KOPT-K1 (cell line): ENCODE measurements around the gene CEP120.
"Not testable (repeated sequence)": the region's sequence is repeated elsewhere in the genome, so short reads cannot be mapped to it uniquely, and the experiment has no call there.

ENCODE experiments used
- H3K27ac ChIP-seq: fragments of 200-600 bp; sonication (generic); 2 replicates; pipeline ENCODE4 v1.5.1; 2016; ENCODE audit warnings: antibody characterized with exemption, mild to moderate bottlenecking, low read depth, low read length; ENCODE audit not compliant: poor library complexity, severe bottlenecking
- H3K36me3 ChIP-seq: fragments of 200-600 bp; sonication (generic); 2 replicates; pipeline ENCODE4 v1.5.1; 2017; ENCODE audit warnings: antibody characterized with exemption, mild to moderate bottlenecking, low read length, moderate library complexity; ENCODE audit not compliant: insufficient read depth
- H3K9me3 ChIP-seq: fragments of 200-600 bp; sonication (generic); 2 replicates; pipeline ENCODE4 v1.5.1; 2017; ENCODE audit warnings: antibody characterized with exemption, low read length, mild to moderate bottlenecking; ENCODE audit not compliant: insufficient read depth, poor library complexity, severe bottlenecking

The CEP120 gene

DNA sequence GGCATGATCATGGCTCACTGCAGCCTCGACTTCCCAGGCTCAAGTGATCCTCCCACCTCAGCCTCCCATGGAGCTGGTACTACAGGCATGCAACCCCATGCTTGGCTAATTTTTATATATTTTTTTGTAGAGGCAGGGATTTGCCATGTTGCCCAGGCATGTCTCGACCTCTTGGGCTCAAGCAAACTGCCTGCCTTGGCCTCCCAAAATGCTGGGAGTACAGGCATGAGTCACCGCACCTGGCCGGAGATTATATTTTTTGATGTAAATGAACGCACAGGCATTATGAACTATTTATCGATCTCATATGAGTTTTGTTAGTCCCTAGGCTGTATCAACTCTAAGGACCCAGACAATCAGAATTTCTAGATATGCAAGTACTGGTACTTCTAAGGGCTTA is 25.5 kb upstream of the CEP120 start:
- H3K9me3 ChIP-seq = no peaks in the 10 kb centered on the region
- no peaks in the 10 kb centered on the region for H3K36me3 ChIP-seq
- no peak overlapping the region for H3K27ac ChIP-seq

DNA sequence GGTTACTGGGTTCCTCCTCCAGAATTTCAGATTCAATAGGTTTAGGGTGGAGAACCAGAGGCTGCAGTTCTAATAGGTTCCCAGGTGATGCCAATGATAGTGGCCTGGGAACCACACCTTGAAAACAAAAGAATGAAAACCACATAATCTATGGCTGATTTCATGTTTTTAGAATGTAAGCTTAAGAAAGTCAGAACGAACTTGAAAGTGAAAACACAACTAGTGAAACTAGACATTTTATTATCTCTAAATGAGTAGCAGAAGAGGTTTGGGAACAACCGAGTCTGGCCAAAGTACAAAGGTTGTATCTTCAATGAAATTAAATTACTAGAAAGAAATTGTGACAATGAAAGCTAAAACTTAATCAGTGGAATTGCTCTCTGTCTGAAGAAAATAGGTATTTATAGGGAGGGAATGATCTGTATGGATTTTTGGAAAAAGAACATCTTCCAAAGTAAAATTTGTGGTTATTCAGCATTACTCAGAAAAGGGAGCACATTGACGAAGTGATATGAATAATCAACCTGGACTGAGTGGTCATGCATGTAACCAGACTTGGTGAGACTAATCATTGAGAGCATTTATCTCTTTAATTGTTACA is 24.9 kb upstream of the CEP120 start:
- Histone ChIP-seq H3K36me3 (no peaks in the 10 kb centered on the region), H3K9me3 (no peaks in the 10 kb centered on the region), H3K27ac (no peak overlapping the region)

DNA sequence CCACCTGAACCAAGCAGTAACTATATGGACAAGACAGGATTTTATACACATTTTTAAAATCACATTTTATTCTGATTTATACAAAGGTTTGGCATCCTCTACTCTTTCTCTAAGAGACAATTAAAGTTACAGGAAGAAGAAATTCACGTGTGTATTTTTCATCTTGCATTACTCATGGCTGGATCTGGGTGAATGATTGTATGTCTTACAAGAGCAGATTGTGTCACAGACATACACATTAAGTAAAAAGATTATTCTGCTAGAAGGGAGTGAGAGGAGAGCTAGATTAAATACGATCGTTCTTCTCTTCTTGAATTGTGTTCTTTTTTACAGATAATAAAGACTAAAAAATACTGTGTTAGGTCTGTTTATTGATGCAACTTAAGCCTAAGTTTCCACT is 20.8 kb upstream of the CEP120 start:
- Histone ChIP-seq H3K36me3 (no peaks in the 10 kb centered on the region), H3K27ac (no peak overlapping the region), H3K9me3 (no peaks in the 10 kb centered on the region)

DNA sequence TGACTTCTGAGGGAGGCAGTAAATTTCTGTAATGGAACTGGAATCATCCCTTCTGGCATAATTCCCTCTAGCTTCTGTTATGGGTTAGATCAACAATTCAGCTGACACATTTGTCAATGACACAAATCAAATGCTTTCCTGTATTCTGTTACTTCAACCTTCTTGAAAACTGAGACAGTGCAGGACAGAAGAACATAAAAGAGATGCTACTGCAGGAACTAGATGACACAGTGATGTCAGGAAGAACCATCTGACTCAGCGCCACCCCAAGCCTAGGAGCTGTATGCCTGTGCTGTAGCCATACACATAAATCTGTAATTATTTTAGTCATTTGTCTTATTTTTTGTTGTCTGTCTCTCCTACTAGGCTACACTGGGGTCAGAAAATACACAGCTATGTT is 18.2 kb upstream of the CEP120 start:
- Histone ChIP-seq H3K27ac (no peak overlapping the region), H3K36me3 (no peaks in the 10 kb centered on the region), H3K9me3 (no peaks in the 10 kb centered on the region)

DNA sequence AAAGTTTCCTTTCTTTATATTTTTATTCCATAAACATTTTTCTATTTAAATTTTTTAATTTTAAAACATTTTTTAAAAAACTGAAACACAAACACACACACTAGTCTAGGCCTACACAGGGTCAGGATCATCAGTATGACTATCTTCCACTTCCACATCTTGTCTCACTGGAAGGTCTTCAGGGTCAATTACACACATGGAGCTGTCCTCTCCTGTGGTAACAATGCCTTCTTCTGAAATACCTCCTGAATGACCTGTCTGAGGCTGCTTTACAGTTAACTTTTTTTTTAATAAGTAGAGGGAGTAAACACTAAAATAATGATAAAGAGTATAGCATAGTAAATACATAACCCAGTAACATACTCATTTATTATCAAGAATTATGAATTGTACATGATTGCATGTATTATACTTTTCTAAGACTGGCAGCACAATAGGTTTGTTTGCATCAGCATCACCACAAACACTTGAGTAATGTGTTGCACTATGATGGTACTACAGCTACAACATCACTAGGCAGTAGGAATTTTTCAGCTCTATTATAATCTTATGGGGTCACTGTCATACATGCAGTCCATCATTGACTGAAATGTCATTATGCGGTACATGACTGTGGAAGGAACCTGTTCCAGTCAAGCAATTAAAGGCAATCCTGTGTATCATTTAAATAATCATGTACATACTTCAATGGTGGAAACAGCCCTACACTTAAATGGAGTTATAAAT is 17.4 kb upstream of the CEP120 start:
- no peak overlapping the region for H3K27ac ChIP-seq
- H3K36me3 ChIP-seq = no peaks in the 10 kb centered on the region
- H3K9me3 ChIP-seq = no peaks in the 10 kb centered on the region

DNA sequence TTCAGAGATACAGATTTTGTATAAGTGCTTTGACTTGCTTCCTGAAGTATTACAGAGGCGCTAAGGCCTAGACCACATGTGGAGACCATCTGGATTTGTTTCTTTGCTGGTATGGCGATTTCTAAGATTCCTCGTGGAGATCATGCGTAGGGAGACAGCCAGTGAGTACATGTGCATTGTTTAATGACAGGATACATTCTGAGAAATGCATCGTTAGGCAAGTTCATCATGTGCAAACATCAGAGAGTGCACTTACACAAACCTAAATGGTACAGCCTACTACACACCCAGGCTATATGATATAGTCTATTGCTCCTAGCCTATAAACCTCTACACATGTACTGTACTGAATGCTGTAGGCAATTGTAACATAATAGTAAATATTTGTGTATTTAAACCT is 16.5 kb upstream of the CEP120 start:
- no peak overlapping the region for H3K27ac ChIP-seq
- H3K9me3 ChIP-seq = no peaks in the 10 kb centered on the region
- H3K36me3 ChIP-seq = no peaks in the 10 kb centered on the region

DNA sequence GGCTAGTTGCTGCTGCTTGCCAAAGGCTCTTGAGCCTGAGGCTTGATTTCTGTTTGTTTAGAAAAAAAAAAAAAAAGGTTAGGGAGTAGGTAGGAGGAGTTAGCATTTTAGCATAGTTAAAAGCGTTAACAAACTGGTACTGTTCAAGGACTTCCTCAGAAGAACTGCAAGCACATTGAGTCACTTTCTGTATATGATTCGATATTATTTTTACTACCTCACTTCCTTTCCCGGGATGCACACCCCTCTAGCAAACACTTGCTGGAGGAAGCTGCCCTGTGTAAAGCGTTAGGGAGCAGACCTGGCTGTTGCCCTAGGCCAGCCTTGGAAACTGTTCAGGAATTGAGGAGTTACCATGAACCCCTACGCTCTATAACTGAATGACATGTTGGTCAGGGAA is 15.7 kb upstream of the CEP120 start:
- H3K27ac ChIP-seq = no peak overlapping the region
- no peaks in the 10 kb centered on the region for H3K9me3 ChIP-seq
- H3K36me3 ChIP-seq = no peaks in the 10 kb centered on the region

DNA sequence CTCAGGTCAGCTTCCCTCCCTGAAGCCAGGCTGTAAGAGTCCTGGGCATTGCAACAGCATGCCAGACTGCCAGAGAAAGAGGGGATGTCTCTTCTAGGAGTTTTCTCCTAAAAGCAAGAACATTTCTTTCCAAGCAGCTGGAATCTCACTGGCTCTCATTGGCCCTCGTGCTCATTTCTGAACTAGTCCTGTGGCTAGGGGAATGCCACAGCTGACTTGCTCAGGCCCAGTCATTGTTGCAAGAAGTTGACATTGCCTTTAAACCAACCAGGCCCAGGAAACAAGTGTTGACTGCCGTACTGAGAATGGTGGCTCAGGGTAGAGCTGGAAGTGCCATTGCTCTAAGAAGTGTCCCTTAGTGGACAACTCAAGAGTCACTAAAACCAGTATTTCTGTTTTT is 15.0 kb upstream of the CEP120 start:
- Histone ChIP-seq H3K27ac (no peak overlapping the region), H3K9me3 (no peaks in the 10 kb centered on the region), H3K36me3 (no peaks in the 10 kb centered on the region)

DNA sequence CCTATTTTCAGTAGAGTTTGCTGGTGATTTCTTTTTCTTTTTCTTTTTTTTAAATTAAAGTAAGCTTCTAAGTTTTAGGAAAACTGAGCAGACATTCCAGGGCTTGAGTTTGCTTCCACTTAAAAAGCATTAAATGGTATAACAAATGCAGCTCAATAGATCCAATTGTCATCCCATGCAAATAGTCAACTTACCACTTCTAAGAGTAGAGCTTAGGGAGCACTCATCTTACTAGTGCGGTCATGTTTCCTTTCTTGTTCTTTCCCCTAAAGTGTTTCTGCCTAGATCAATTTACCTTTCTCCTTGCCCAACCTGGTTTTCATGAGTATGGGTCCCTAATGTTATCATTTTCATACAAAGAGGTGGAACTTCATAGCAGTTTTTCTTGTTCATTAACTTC is 13.0 kb upstream of the CEP120 start:
- no peaks in the 10 kb centered on the region for H3K9me3 ChIP-seq
- H3K36me3 ChIP-seq = no peaks in the 10 kb centered on the region
- H3K27ac ChIP-seq = no peak overlapping the region

DNA sequence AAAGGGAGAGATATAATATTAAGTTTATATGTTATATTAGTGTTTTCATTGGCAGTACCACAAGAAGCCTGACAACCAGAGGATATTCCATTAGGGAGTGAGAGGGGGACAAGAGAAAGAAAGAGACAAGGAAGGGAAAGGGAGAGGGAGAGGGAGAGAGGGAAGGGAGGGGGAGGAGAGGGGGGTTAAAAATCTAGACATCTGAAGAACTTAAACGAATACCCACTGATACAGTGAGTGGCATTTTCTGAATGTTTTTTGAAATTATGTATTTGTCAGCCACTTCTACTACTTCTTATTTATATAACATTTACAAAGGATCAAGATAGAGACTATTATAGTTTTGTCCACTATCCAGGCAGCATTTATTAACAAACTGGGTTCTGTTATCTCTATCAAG is 11.6 kb upstream of the CEP120 start:
- no peaks in the 10 kb centered on the region for H3K9me3 ChIP-seq
- no peak overlapping the region for H3K27ac ChIP-seq
- H3K36me3 ChIP-seq = no peaks in the 10 kb centered on the region

DNA sequence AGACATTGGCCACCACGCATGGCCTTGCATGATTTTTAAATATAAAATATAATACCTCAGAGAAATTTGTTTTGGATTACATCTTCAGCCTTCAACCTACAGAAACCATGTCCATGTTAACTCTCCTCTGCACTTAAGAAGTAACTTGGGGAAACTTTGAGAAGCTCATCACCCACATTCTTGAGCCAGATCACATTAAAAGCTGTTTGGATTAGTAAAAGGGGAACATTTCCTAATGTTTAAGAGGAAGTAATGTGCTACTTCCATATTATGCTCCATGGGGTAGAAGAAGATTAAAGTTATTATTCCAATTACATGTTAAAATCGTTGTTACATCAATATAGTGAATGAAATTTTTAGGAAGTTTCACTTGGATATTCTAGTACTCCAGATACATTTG is 10.4 kb upstream of the CEP120 start:
- no peak overlapping the region for H3K27ac ChIP-seq
- H3K36me3 ChIP-seq = no peaks in the 10 kb centered on the region

DNA sequence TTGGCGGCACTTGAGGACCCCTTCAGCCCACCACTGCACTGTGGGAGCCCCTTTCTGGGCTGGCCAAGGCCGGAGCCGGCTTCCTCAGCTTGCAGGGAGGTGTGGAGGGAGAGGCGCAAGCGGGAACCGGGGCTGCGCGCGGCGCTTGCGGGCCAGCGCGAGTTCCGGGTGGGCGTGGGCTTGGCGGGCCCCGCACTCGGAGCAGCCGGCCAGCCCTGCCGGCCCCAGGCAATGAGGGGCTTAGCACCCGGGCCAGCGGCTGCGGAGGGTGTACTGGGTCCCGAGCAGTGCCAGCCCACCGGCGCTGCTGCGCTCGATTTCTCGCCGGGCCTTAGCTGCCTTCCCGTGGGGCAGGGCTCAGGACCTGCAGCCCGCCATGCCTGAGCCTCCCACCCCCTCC is 7.2 kb upstream of the CEP120 start:
- H3K36me3 ChIP-seq, H3K27ac ChIP-seq: not testable (repeated sequence)

More for the DNA sequence above, 10.4 kb upstream of the CEP120 start:
- H3K9me3 ChIP-seq = no peaks in the 10 kb centered on the region

DNA sequence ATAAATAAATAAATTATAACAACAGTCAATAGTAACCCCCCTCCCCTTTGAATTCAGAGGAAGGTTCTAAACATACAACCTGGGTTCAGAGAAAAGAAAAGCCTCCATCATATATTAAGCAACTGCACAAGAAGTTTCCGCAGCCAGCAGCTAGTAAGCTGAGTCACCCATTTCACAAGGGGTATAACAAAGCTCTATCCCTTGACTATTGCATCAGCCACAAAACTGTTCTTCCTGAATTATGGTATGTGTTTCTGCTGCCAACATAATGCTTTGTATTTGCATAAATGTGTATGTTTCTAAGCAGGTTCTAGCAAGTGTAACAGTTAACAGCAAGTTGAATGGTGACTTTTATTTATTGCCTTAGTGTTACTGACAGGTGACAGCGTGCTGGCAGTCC is 6.8 kb upstream of the CEP120 start:
- Histone ChIP-seq H3K9me3 (no peaks in the 10 kb centered on the region), H3K36me3 (no peaks in the 10 kb centered on the region), H3K27ac (no peak overlapping the region)

More for the DNA sequence above, 7.2 kb upstream of the CEP120 start:
- H3K9me3 ChIP-seq = not testable (repeated sequence)

DNA sequence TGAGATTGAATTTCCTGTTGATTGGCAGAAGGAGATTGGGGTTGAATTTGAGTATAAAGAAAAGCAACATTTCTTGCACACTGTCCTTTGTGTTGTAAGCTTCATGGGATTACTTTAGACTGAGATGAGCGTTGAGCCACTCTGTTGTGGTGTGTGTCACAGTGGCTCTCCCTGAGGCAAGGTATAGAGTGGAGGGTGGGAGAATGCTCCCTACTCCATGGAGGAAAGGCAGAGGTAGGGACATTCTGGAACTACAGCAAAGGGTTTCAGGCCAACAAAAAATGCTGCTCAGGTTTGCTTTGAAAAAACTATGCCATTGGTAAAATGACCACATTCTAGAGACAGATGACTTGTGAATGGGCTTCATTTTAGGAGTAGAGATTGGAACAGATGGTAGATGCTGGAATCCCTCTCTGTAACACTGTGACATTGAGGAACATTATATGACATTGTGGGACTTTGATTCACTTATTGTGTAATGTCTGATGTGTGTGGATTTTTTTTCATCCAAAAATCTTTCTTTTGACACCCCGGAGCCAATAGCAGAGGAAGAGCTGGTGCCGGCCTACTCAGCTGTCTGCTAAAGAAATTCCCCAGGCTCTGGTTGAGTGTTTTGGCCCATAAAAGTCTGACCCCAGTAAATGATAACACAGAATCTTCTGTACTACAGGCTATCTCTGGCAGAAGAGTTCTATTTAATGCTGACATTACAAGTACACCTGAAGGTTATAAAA is 6.2 kb upstream of the CEP120 start:
- Histone ChIP-seq H3K36me3 (no peaks in the 10 kb centered on the region), H3K27ac (no peak overlapping the region), H3K9me3 (no peaks in the 10 kb centered on the region)

DNA sequence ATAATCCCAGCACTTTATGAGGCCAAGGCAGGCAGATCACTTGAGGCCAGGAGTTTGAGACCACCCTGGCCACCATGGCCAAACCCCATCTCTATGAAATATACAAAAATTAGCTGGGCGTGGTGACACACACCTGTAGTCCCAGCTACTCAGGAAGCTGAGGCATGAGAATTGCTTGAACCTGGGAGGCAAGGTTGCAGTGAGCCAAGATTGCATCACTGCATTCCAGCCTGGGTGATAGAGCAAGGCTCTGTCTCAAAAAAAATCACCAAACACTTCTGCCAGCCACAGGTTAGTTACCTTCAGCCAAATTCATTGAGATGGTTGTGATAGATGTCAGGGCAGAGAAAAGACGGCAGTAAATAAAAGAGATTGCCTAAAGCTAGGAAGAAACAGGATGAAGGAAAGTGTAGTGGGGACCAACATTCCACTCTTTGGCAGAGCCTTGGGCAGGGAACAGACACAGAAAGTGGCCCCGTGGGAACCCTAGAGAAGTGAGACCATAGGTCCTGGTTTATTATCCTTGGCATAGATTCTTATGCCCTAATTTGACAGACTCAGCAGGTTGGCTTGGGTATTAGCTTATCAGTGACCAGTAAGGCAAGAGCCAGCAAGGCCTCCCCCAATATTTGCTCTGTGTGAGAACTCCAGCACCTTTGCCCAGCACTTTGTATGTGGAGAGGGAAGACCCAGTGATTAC is 5.5 kb upstream of the CEP120 start:
- no peak overlapping the region for H3K27ac ChIP-seq
- H3K9me3 ChIP-seq = no peaks in the 10 kb centered on the region
- H3K36me3 ChIP-seq = no peaks in the 10 kb centered on the region
